Spleen (tissue), 7 donors: ENCODE data around the gene CPXM2.

ENCODE experiments used
- POLR2A ChIP-seq, 3 donors: fragments of 450-650 bp; IDR thresholded peaks; one replicate each; pipeline ENCODE4 v1.5.1; 2017; ENCODE audit warnings: antibody characterized with exemption in 3 of 3, mild to moderate bottlenecking in 1 of 3
- TF ChIP-seq, protein P1 (sequence below), 11 experiments: fragments of 200-600 bp in 7 of 11; fragments of 450-650 bp in 4 of 11; sonication (generic) in 4 of 11; IDR thresholded peaks in 8 of 11; conservative IDR thresholded peaks in 3 of 11; 1 replicate in 7 of 11; 2 replicates in 4 of 11; pipeline versions ENCODE4 v1.4.0 to v1.8.0; 2016 to 2021; ENCODE audit warnings: antibody characterized with exemption in 11 of 11, inconsistent platforms in 4 of 11, mild to moderate bottlenecking in 1 of 11
- donor health status: DM: no; HTN: no; CAD: no; lungs with moderate emphysema.
- donor health status: DM: no; HTN: no; CAD: no.
- donor health status: DM: no; HTN: no; CAD: no.

- TF ChIP-seq, protein P1, sequence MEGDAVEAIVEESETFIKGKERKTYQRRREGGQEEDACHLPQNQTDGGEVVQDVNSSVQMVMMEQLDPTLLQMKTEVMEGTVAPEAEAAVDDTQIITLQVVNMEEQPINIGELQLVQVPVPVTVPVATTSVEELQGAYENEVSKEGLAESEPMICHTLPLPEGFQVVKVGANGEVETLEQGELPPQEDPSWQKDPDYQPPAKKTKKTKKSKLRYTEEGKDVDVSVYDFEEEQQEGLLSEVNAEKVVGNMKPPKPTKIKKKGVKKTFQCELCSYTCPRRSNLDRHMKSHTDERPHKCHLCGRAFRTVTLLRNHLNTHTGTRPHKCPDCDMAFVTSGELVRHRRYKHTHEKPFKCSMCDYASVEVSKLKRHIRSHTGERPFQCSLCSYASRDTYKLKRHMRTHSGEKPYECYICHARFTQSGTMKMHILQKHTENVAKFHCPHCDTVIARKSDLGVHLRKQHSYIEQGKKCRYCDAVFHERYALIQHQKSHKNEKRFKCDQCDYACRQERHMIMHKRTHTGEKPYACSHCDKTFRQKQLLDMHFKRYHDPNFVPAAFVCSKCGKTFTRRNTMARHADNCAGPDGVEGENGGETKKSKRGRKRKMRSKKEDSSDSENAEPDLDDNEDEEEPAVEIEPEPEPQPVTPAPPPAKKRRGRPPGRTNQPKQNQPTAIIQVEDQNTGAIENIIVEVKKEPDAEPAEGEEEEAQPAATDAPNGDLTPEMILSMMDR (IDR thresholded peaks at IDR 0.05 in 8 of 11, conservative IDR thresholded peaks at IDR 0.05 in 3 of 11), result no peak
- no peak for TF ChIP-seq POLR2A (IDR thresholded peaks at IDR 0.05)
Observed at GRCh38 chr10:123935680-123936079, 44.1 kb upstream of the CPXM2 start.
